ENCODE results near the gene RAB43.

The RAB43 gene

GRCh38 chr3:129105862-129106261 is 15.7 kb downstream of the RAB43 start:
- intact Hi-C loops (cut with DNase I; ENCODE audit: low total_unique reads): loop anchor here (10.0 kb wide), 1 partner anchor 131 kb away; no protein-coding TSS in a partner anchor
- no peak overlapping the region for H3K4me3 ChIP-seq
- no peak overlapping the region for H3K27ac ChIP-seq
- H3K36me3 ChIP-seq: peaks cover 7 to 39% (median 16%) of the 10 kb centered on the region in 3 donors
- no peaks in the 10 kb centered on the region for H3K27me3 ChIP-seq
- no peak for DNase-seq
- TF ChIP-seq, protein P1, sequence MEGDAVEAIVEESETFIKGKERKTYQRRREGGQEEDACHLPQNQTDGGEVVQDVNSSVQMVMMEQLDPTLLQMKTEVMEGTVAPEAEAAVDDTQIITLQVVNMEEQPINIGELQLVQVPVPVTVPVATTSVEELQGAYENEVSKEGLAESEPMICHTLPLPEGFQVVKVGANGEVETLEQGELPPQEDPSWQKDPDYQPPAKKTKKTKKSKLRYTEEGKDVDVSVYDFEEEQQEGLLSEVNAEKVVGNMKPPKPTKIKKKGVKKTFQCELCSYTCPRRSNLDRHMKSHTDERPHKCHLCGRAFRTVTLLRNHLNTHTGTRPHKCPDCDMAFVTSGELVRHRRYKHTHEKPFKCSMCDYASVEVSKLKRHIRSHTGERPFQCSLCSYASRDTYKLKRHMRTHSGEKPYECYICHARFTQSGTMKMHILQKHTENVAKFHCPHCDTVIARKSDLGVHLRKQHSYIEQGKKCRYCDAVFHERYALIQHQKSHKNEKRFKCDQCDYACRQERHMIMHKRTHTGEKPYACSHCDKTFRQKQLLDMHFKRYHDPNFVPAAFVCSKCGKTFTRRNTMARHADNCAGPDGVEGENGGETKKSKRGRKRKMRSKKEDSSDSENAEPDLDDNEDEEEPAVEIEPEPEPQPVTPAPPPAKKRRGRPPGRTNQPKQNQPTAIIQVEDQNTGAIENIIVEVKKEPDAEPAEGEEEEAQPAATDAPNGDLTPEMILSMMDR (IDR thresholded peaks at IDR 0.05): no peak
- no peaks in the 10 kb centered on the region for H3K9me3 ChIP-seq
- H3K4me1 ChIP-seq: peaks cover 0 to 10% (median 0%) of the 10 kb centered on the region in 4 donors

GRCh38 chr3:129104498-129105079 is 17.0 kb downstream of the RAB43 start:
- TF ChIP-seq, protein P1 (IDR thresholded peaks at IDR 0.05): no peak
- intact Hi-C loops (cut with DNase I; ENCODE audit: low total_unique reads): loop anchor here (10.0 kb wide), 1 partner anchor 130 kb away; no protein-coding TSS in a partner anchor
- H3K4me3 ChIP-seq: no peak overlapping the region
- no peaks in the 10 kb centered on the region for H3K9me3 ChIP-seq
- no peak overlapping the region for H3K27ac ChIP-seq
- H3K36me3 ChIP-seq: peaks cover 4 to 42% (median 11%) of the 10 kb centered on the region in 3 donors
- H3K4me1 ChIP-seq: peaks cover 0 to 10% (median 0%) of the 10 kb centered on the region in 4 donors
- H3K27me3 ChIP-seq: no peaks in the 10 kb centered on the region
- DNase-seq: no peak

DNA sequence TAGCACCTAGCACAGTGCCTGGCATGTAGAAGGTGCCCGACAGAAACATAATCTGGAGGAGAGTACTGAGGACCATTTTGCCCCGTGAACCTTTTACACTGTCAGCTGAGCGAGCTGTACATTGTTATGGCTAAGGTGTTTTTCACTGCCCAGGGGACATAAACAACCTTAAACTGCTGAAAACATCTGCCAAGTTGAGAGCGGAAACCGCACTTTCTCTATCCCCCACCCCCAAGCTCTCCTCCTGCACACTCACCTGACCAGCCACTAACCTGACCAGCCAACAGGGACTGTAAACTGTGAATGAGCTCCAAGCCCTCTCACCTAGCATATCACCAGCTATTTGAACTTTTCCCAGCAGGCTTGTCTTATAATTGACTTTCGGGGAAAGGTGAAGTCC is 17.6 kb downstream of the RAB43 start:
- peaks cover 0 to 10% (median 0%) of the 10 kb centered on the region in 4 donors for H3K4me1 ChIP-seq
- H3K27ac ChIP-seq: no peak overlapping the region
- no peaks in the 10 kb centered on the region for H3K27me3 ChIP-seq
- DNase-seq: no peak
- no peaks in the 10 kb centered on the region for H3K9me3 ChIP-seq
- intact Hi-C loops (cut with DNase I; ENCODE audit: low total_unique reads): loop anchor here (10.0 kb wide), 1 partner anchor 129 kb away; no protein-coding TSS in a partner anchor
- TF ChIP-seq, protein P1 (IDR thresholded peaks at IDR 0.05): no peak
- H3K36me3 ChIP-seq: peaks cover 0 to 44% (median 11%) of the 10 kb centered on the region in 3 donors
- no peak overlapping the region for H3K4me3 ChIP-seq

GRCh38 chr3:129103296-129103695 is 18.3 kb downstream of the RAB43 start:
- H3K27ac ChIP-seq: no peak overlapping the region
- no peak for DNase-seq
- no peaks in the 10 kb centered on the region for H3K27me3 ChIP-seq
- no peaks in the 10 kb centered on the region for H3K9me3 ChIP-seq
- H3K4me1 ChIP-seq: peaks cover 0 to 10% (median 0%) of the 10 kb centered on the region in 4 donors
- peaks cover 0 to 43% (median 7%) of the 10 kb centered on the region in 3 donors for H3K36me3 ChIP-seq
- intact Hi-C loops (cut with DNase I; ENCODE audit: low total_unique reads): loop anchor here (10.0 kb wide), 1 partner anchor 128 kb away; no protein-coding TSS in a partner anchor
- TF ChIP-seq, protein P1 (IDR thresholded peaks at IDR 0.05): no peak
- H3K4me3 ChIP-seq: no peak overlapping the region

DNA sequence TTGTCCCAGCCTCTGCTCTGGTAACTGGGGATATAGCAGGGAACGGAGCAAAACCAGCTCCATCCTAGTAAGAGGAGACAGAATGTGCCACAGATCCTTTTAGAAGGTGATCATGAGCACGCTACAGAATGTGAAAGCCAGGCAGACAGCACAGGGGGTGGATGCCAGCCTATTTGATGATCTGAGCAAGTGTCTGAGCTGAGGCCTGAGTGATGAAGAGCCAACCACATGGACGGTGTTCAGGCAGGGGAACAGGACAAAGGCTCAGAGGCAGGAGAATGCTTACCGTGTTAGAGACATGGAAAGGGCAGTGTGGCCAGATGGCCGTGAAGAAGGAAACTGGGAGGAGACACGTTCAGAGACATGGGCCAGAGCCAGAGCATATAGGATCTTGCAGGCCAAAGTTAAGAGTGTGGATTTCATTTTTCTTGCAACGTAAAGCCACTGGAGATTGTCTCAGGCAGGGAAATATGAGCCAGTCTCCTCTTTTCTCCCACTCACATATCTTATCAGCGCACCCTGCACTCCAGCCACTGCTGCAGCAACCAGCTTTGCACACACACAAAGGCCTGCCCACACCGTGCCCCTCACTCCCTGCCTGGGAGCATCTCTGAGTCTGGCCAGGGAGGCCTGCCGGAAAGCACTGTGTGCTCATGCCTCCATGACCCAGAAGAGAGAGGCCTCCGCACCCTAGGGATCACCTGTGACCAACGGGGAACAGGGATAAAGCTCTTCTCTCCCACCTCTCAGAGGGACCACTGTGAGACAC is 20.1 kb downstream of the RAB43 start:
- TF ChIP-seq, protein P1 (IDR thresholded peaks at IDR 0.05): no peak
- Histone ChIP-seq H3K27me3 (no peaks in the 10 kb centered on the region), H3K4me1 (peaks cover 0 to 4% (median 0%) of the 10 kb centered on the region in 4 donors), H3K27ac (no peak overlapping the region), H3K36me3 (peaks cover 0 to 27% (median 0%) of the 10 kb centered on the region in 3 donors), H3K4me3 (no peak overlapping the region), H3K9me3 (no peaks in the 10 kb centered on the region)
- no peak for DNase-seq
- intact Hi-C loops (cut with DNase I; ENCODE audit: low total_unique reads): loop anchor here (10.0 kb wide), 1 partner anchor 127 kb away; no protein-coding TSS in a partner anchor
